Retinal pigment epithelial cell (primary cell): ENCODE data around the gene DCAF4.

Source experiments
- DNase-seq: peaks from one replicate; pipeline ENCODE4 v3.0.0-alpha.2; 2010; ENCODE audit warnings: low read depth
- H3K4me3 ChIP-seq: 2 replicates; pipeline ENCODE4 v1.5.1; 2011; ENCODE audit warnings: mild to moderate bottlenecking, low read length, control low read depth, moderate library complexity
- CTCF ChIP-seq: conservative IDR thresholded peaks from 2 replicates; pipeline ENCODE4 v1.5.1; 2011; ENCODE audit warnings: low read depth, low read length, control low read depth, inconsistent platforms

The DCAF4 gene

GRCh38 chr14:72926292-72927028 lies at the start of gene DCAF4:
TSS of gene DCAF4 (plus strand) at chr14:72926464. CDS start at chr14:72937979, 11,515 bp downstream.
- no peak for TF ChIP-seq CTCF
- H3K4me3 ChIP-seq: peak within 1 kb of the TSS; percentile 88
- DNase-seq: peak; percentile 91

GRCh38 chr14:72876710-72877063 lies 49.6 kb upstream of the DCAF4 start:
- TF ChIP-seq CTCF: no peak
- no peak overlapping the region for H3K4me3 ChIP-seq
- DNase-seq: no peak

GRCh38 chr14:72878746-72879145 lies 47.5 kb upstream of the DCAF4 start:
- DNase-seq: no peak
- no peak for TF ChIP-seq CTCF
- H3K4me3 ChIP-seq: no peak overlapping the region

GRCh38 chr14:72879431-72879830 lies 46.8 kb upstream of the DCAF4 start:
- no peak overlapping the region for H3K4me3 ChIP-seq
- TF ChIP-seq CTCF: no peak
- no peak for DNase-seq

GRCh38 chr14:72880164-72880563 lies 46.1 kb upstream of the DCAF4 start:
- no peak for TF ChIP-seq CTCF
- no peak for DNase-seq
- no peak overlapping the region for H3K4me3 ChIP-seq

- H3K4me3 ChIP-seq: no peak overlapping the region
- no peak for DNase-seq
- TF ChIP-seq CTCF: no peak
These were observed 45.4 kb upstream of the DCAF4 start for GRCh38 chr14:72880820-72881219.

GRCh38 chr14:72881543-72881942 lies 44.7 kb upstream of the DCAF4 start:
- no peak overlapping the region for H3K4me3 ChIP-seq
- TF ChIP-seq CTCF: no peak
- DNase-seq: no peak
